Astrocyte of the spinal cord (primary cell): ENCODE data around the gene ABO.

Source experiments
- DNase-seq: peaks from one replicate; pipeline ENCODE4 v3.0.0; 2011; ENCODE audit warnings: low read depth, low spot score
- H3K4me3 ChIP-seq: 2 replicates; pipeline ENCODE4 v1.5.1; 2011; ENCODE audit warnings: low read depth, mild to moderate bottlenecking, low read length, moderate library complexity
- CTCF ChIP-seq: IDR thresholded peaks from 2 replicates; pipeline ENCODE4 v1.5.1; 2012; ENCODE audit warnings: low read depth, mild to moderate bottlenecking, low read length, inconsistent platforms
- in situ Hi-C: cut with HindIII; loops from 2 replicates; pipeline ENCODE4 v1.10.0; 2017; ENCODE audit warnings: low sequenced_read_pairs

The ABO gene

DNA sequence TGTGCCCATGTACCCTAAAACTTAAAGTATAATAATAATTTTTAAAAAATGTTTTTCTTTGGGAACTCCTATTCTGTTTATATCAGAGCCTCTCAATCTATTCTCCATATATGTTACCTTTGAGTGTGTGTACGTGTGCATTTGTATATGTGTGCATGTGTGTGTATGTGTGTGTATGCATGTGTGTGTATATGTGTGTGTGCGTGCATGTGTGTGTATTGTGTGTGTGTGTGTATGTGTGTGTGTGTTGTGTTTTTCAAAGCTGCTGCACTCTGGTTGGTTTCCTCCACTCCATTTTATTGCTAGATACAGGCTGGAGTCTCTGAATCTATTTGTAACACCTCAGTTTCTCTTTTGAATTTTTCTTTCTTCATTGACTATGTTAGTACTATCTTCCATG, 41.0 kb upstream of the ABO start:
- DNase-seq: no peak
- no peak overlapping the region for H3K4me3 ChIP-seq
- TF ChIP-seq CTCF: no peak
- in situ Hi-C loops: no loop called here

DNA sequence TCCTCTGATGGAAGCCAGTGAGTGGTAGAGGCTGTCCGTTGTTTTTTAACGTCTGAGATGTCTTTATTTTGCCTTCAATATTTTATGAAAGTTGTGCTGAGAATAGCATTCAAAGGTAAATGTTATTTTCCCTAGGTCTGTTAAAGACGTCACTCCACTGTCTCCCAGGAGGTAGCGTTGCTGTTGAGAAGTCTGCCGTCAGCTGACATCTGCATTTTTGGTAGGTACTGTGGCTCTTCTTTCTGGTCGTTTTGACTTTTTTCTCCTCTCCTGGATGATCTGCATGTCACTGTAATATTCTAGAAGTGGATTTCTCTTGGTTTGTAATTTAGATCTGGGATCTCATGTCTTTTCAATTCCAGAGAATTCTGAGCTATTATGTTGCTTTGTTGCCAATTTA, 34.6 kb upstream of the ABO start:
- no peak for TF ChIP-seq CTCF
- in situ Hi-C loops: no loop called here
- no peak for DNase-seq
- no peak overlapping the region for H3K4me3 ChIP-seq

DNA sequence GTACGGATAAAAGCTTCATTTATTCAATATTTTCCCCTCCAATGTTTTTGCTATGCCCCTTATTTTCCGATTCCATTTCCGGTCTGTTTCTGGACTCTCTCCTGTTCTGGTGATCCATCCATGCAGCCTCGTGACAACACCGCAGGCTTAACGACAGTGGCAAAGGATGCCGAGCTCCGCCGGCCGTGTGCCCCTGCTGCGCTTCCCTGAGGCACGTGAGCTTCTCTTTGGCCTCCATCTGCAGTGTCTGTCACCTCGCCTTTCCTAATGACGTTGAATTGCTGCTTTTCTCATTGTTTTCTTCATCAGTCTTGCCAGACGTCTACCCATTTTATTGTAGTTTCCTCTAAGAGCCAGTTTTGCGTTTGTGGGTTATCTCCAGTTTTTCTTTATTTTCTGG, 32.3 kb upstream of the ABO start:
- DNase-seq: no peak
- TF ChIP-seq CTCF: no peak
- in situ Hi-C loops: no loop called here
- no peak overlapping the region for H3K4me3 ChIP-seq

DNA sequence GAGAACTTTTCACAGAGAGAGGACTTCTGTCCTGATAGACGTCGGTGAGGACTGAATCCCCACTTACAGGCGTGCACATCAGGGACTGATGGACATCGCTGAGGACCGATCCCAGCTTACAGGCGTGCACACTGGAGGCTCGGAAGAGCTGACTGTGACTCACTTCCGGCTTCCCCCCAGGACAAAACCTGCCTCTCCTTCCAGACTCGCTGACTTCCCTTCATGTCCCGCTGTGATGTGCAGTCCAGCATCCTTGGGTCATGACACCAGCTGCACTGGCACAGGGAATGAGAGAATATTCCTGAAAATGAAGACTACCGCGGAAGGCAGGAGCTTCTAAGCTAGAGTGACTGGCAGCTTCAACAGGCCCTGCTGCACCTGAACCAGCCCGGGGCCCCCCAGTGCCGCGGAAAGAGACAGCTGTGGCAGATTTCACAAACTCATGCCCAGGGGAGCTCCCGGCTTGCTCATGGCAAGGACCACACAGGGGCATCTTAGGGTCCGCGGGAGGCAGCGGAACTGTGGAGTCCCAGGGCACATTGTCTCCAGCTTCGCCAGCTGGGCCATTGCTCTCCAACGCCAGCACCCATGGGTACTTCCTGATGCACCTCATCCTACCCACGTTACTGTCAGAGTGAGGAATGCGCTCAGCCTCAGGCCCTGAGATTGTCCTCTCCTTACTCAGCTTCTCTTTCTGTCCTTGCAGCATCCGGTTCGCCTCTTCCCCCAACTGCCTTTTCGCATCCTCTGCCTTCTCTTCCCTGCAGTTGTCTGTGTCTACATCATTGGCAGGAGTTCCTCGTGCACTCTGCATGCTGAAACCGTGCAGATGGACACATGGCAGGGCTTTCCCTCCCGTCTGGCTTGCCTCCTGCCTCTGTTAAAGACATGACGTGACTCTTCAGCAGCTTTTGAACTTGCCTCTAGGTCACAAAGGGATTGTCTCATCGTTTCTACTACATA, 31.5 kb upstream of the ABO start:
- no peak overlapping the region for H3K4me3 ChIP-seq
- TF ChIP-seq CTCF: no peak
- in situ Hi-C loops: no loop called here
- peak; percentile 6 for DNase-seq

DNA sequence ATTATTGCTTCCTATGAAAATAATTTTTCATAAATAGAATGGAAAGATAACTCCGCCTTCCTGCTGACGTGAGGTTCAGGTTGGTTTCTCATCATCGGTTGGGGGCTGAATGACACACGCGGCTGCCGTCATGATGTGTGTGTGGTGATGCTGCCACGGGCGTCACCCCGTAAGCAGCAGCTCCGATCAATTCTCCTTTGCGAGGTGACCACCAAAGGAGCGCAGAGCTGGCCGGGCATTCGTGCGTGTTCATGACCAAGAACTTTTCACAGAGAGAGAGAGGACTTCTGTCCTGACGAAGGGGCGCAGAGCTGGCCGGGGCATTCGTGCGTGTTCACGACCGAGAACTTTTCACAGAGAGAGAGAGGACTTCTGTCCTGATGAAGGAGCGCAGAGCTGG, 30.7 kb upstream of the ABO start:
- in situ Hi-C loops: no loop called here
- TF ChIP-seq CTCF: no peak
- DNase-seq: no peak
- no peak overlapping the region for H3K4me3 ChIP-seq

DNA sequence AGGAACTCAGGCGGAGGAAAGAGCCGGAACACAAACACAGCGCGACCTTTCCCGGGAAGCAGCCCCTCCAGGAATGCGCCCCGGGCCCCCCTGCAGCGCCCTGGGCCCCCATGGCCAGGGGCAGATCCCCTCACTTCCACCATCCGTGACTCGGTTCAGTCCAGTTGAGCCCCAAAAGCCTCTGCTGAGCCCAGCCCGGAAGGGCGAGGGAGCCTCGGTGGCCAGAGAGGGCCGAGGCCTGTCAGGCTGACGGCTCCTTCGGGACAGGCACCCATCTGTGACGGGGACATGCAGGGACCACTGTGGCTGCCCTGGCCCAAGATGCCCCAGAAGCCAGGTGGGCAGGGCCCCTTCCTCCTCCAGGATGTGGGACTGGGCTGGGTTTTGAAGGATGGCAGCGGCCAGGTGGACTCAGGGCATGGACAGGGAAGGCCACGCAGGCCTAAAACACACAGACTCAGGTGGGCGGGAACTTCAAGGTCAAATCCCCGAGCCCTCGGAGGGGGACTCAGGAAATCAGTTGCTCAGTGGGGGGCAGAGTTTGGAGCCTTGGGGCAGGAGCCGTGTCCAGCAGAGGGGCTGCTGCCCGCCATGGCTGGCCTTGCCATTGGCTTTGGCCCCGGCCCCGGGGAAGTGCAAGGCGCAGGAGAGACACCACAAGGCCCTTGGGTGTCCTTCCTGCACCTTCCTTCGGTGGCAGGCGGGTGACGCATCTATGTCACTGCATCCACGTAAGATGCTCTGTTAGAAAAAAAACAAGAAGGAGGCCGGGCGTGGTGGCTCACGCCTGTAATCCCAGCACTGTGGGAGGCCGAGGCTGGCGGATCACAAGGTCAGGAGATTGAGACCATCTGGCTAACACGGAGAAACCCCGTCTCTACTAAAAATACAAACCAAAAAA, 29.7 kb upstream of the ABO start:
- no peak for DNase-seq
- H3K4me3 ChIP-seq: no peak overlapping the region
- no peak for TF ChIP-seq CTCF
- in situ Hi-C loops: no loop called here
